Ecto neural progenitor cell (in vitro differentiated cells): Measurements from ENCODE around the gene NT5DC4.

Source experiments
- DNase-seq: peaks from one replicate; pipeline ENCODE4 v3.0.0-alpha.2; 2018; ENCODE audit warnings: low spot score

The NT5DC4 gene

GRCh38 chr2:112784199-112785189, 63.7 kb downstream of the NT5DC4 start, which contains the start of gene IL1A:
TSS of gene IL1A (minus strand) at chr2:112784493. CDS start at chr2:112783770, 723 bp downstream.
- DNase-seq = no peak

GRCh38 chr2:112787294-112787693, 66.5 kb downstream of the NT5DC4 start:
- no peak for DNase-seq

GRCh38 chr2:112787729-112788393, 67.0 kb downstream of the NT5DC4 start:
- DNase-seq = no peak

GRCh38 chr2:112788653-112789052, 67.8 kb downstream of the NT5DC4 start:
- DNase-seq = no peak
